ENCODE data around the gene PGGT1B.

DNA sequence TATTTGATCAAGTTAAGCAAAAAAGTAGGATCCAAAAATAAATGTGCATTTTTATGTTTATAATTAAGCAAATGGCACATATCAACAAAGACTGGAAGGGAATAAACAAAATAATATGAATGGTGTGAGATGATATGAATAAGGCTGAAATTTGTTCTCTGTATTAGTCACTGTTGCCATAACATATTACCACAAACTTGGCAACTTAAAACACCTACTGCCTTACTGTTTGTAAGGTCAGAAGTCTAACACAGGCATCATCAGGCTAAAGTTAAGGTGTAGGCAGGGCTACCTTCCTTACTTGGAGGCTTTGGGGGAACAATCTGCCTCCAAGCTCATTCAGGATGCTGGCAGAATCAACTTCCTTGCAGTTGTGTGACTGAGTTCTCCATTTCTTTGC is 19.3 kb downstream of the PGGT1B start:
- no peak for TF ChIP-seq POLR2A (IDR thresholded peaks at IDR 0.05)
- TF ChIP-seq, protein P1, sequence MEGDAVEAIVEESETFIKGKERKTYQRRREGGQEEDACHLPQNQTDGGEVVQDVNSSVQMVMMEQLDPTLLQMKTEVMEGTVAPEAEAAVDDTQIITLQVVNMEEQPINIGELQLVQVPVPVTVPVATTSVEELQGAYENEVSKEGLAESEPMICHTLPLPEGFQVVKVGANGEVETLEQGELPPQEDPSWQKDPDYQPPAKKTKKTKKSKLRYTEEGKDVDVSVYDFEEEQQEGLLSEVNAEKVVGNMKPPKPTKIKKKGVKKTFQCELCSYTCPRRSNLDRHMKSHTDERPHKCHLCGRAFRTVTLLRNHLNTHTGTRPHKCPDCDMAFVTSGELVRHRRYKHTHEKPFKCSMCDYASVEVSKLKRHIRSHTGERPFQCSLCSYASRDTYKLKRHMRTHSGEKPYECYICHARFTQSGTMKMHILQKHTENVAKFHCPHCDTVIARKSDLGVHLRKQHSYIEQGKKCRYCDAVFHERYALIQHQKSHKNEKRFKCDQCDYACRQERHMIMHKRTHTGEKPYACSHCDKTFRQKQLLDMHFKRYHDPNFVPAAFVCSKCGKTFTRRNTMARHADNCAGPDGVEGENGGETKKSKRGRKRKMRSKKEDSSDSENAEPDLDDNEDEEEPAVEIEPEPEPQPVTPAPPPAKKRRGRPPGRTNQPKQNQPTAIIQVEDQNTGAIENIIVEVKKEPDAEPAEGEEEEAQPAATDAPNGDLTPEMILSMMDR (IDR thresholded peaks at IDR 0.05), result no peak
- TF ChIP-seq EP300 (IDR thresholded peaks at IDR 0.05), result no peak
